H1 (cell line): ENCODE data around the gene DFFA. TPM values are rescaled to one million over a fixed set of nuclear protein-coding genes. Genes with fewer than 3 reads are reported as not detected.

Source experiments
- BACH1 ChIP-seq: IDR thresholded peaks from 2 replicates; pipeline ENCODE4 v1.6.1; 2012; ENCODE audit warnings: low read length, improper control_type of control experiment
- BRCA1 ChIP-seq: IDR thresholded peaks from 2 replicates; pipeline ENCODE4 v1.6.1; 2012; ENCODE audit warnings: low read depth, low read length, improper control_type of control experiment
- CHD1 ChIP-seq: IDR thresholded peaks from 2 replicates; pipeline ENCODE4 v1.6.1; 2012; ENCODE audit warnings: low read depth, low read length, improper control_type of control experiment
- CREB1 ChIP-seq: IDR thresholded peaks from 2 replicates; pipeline ENCODE4 v1.6.1; 2012; ENCODE audit warnings: inconsistent platforms
- GABPA ChIP-seq: IDR thresholded peaks from 2 replicates; pipeline ENCODE4 v1.6.1; 2011; ENCODE audit warnings: mild to moderate bottlenecking, low read length, moderate library complexity, borderline replicate concordance; ENCODE audit not compliant: insufficient read depth
- GTF2F1 ChIP-seq: IDR thresholded peaks from 2 replicates; pipeline ENCODE4 v1.6.1; 2012; ENCODE audit warnings: low read depth, low read length, improper control_type of control experiment, borderline replicate concordance
- KDM4A ChIP-seq: IDR thresholded peaks from one replicate; pipeline ENCODE4 v1.7.1; 2012; ENCODE audit warnings: low read depth, mild to moderate bottlenecking, moderate library complexity, low read length, inconsistent platforms; ENCODE audit not compliant: severe bottlenecking
- RAD21 ChIP-seq, 2 experiments: IDR thresholded peaks in 1 of 2; conservative IDR thresholded peaks in 1 of 2; 2 replicates each; pipeline ENCODE4 v1.6.1; 2011; ENCODE audit warnings: low read depth in 2 of 2, low read length in 2 of 2, improper control_type of control experiment in 1 of 2, inconsistent platforms in 1 of 2, mild to moderate bottlenecking in 1 of 2, moderate library complexity in 1 of 2
- SIX5 ChIP-seq: IDR thresholded peaks from 2 replicates; pipeline ENCODE4 v1.6.1; 2011; ENCODE audit warnings: mild to moderate bottlenecking, low read depth, low read length
- TBP ChIP-seq: IDR thresholded peaks from 2 replicates; pipeline ENCODE4 v1.6.1; 2011; ENCODE audit warnings: low read depth, low read length, improper control_type of control experiment
- USF2 ChIP-seq: IDR thresholded peaks from 2 replicates; pipeline ENCODE4 v1.6.1; 2011; ENCODE audit warnings: low read length, improper control_type of control experiment
- polyA plus RNA-seq, 7 experiments: library from polyadenylated mRNA; depleted of rRNA in 3 of 7; stranded (reverse) in 5 of 7; unstranded in 2 of 7; fragments of >200 nt in 5 of 7; fragments of 200-250 nt in 2 of 7; gene quantifications; 1 replicate in 5 of 7; 2 replicates in 1 of 7; 4 replicates in 1 of 7; pipeline versions ENCODE4 v1.2.1 to v1.2.3, GENCODE V29; 2011 to 2013; ENCODE audit warnings: missing spikeins in 2 of 7, mixed read lengths in 2 of 7
- total RNA-seq: library from RNA; stranded (reverse); fragmentation: NEBNext Ultra II Directional; extraction: Animal tissue kit (Norgen Biotek cat#: 25700); gene quantifications from 2 replicates; pipeline ENCODE4 v1.2.1, GENCODE V29; 2021

The DFFA gene
- total and polyA plus RNA-seq, 2 of the 8 experiments (the other 6 are each of a cell fraction or from before 2014, with no cell fraction given): 34.3 to 79.9 TPM

- no peak for TF ChIP-seq USF2
- TF ChIP-seq CREB1: no peak
- TF ChIP-seq BRCA1: no peak
- no peak for TF ChIP-seq KDM4A
- TF ChIP-seq SIX5: no peak
- TF ChIP-seq GTF2F1: no peak
- no peak for TF ChIP-seq CHD1
- TF ChIP-seq GABPA: no peak
- TF ChIP-seq BACH1: no peak
- TF ChIP-seq TBP: no peak
- no peak for TF ChIP-seq RAD21 (IDR thresholded peaks at IDR 0.05 in 1 of 2, conservative IDR thresholded peaks at IDR 0.05 in 1 of 2; ENCODE audit: low read depth in 2 of 2, low read length in 2 of 2)
Measured at GRCh38 chr1:10510520-10511493, 38.5 kb upstream of the DFFA start (continued).
